HL-60 (cell line): Measurements from ENCODE around the gene SLC1A7.

Source experiments
- GABPA ChIP-seq: IDR thresholded peaks from 2 replicates; pipeline ENCODE4 v1.6.1; 2012; ENCODE audit warnings: low read depth
- POLR2AphosphoS5 ChIP-seq: IDR thresholded peaks from 2 replicates; pipeline ENCODE4 v1.6.1; 2012; ENCODE audit warnings: low read depth
- SPI1 ChIP-seq: IDR thresholded peaks from 2 replicates; pipeline ENCODE4 v1.6.1; 2012; ENCODE audit warnings: low read depth, mild to moderate bottlenecking, borderline replicate concordance
- TF ChIP-seq, protein P1 (sequence below): IDR thresholded peaks from one replicate; pipeline ENCODE4 v1.5.1; 2011; ENCODE audit warnings: low read length, control low read depth, inconsistent platforms; ENCODE audit not compliant: insufficient read depth
- TF ChIP-seq, protein P2 (sequence below): IDR thresholded peaks from 2 replicates; pipeline ENCODE4 v1.6.1; 2012; ENCODE audit warnings: low read depth; ENCODE audit not compliant: insufficient replicate concordance

DNA sequence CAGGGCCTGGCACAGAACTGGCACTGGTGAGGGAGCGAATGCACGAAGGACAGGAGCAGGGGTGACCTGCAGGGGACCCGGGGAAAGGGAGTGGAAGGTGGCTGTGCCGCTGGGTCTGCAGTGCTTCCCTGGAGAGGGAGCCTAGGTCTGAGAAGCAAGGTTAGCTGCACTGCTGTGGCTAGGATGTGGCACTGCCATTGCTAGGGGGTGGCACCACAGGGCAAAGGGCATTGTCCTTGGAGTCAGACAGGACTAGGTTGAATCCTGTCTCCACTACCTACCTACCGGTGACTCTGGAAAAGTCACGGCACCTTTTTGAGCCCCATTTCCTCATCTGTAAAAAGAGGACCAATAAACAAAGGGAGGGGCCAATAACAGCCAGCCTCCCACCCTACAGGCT is 28.3 kb downstream of the SLC1A7 start:
- TF ChIP-seq, protein P1, sequence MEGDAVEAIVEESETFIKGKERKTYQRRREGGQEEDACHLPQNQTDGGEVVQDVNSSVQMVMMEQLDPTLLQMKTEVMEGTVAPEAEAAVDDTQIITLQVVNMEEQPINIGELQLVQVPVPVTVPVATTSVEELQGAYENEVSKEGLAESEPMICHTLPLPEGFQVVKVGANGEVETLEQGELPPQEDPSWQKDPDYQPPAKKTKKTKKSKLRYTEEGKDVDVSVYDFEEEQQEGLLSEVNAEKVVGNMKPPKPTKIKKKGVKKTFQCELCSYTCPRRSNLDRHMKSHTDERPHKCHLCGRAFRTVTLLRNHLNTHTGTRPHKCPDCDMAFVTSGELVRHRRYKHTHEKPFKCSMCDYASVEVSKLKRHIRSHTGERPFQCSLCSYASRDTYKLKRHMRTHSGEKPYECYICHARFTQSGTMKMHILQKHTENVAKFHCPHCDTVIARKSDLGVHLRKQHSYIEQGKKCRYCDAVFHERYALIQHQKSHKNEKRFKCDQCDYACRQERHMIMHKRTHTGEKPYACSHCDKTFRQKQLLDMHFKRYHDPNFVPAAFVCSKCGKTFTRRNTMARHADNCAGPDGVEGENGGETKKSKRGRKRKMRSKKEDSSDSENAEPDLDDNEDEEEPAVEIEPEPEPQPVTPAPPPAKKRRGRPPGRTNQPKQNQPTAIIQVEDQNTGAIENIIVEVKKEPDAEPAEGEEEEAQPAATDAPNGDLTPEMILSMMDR = no peak
- no peak for TF ChIP-seq GABPA
- no peak for TF ChIP-seq POLR2AphosphoS5
- TF ChIP-seq, protein P2, sequence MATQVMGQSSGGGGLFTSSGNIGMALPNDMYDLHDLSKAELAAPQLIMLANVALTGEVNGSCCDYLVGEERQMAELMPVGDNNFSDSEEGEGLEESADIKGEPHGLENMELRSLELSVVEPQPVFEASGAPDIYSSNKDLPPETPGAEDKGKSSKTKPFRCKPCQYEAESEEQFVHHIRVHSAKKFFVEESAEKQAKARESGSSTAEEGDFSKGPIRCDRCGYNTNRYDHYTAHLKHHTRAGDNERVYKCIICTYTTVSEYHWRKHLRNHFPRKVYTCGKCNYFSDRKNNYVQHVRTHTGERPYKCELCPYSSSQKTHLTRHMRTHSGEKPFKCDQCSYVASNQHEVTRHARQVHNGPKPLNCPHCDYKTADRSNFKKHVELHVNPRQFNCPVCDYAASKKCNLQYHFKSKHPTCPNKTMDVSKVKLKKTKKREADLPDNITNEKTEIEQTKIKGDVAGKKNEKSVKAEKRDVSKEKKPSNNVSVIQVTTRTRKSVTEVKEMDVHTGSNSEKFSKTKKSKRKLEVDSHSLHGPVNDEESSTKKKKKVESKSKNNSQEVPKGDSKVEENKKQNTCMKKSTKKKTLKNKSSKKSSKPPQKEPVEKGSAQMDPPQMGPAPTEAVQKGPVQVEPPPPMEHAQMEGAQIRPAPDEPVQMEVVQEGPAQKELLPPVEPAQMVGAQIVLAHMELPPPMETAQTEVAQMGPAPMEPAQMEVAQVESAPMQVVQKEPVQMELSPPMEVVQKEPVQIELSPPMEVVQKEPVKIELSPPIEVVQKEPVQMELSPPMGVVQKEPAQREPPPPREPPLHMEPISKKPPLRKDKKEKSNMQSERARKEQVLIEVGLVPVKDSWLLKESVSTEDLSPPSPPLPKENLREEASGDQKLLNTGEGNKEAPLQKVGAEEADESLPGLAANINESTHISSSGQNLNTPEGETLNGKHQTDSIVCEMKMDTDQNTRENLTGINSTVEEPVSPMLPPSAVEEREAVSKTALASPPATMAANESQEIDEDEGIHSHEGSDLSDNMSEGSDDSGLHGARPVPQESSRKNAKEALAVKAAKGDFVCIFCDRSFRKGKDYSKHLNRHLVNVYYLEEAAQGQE = no peak
- TF ChIP-seq SPI1 = no peak
